A673 (cell line): Measurements from ENCODE around the gene LRP8. TPM values are rescaled to one million over a fixed set of nuclear protein-coding genes. Genes with fewer than 3 reads are reported as not detected.

Source experiments
- BruUV-seq: library from RNA; stranded (reverse); fragments of 400-500 nt; replicated peaks from 2 replicates; lab custom pipeline; 2021; lab: Mats Ljungman, UMichigan
- CTCF ChIA-PET: fragments of 300-600 bp; sonication (Branson Sonifier 250); formaldehyde crosslinking; loops from one replicate; lab custom pipeline; 2022; ENCODE audit warnings: antibody characterized with exemption; lab: Charles Lee
- POLR2A ChIA-PET: fragments of 300-600 bp; sonication (Branson Sonifier 250); formaldehyde crosslinking; loops from one replicate; lab custom pipeline; 2022; ENCODE audit warnings: antibody characterized with exemption; ENCODE audit not compliant: low non-redundant PET; lab: Charles Lee
- DNase-seq: peaks from one replicate; pipeline ENCODE4 v3.0.0-alpha.2; 2015; ENCODE audit warnings: low spot score
- H3K27ac ChIP-seq: fragments of 200-600 bp; sonication (generic); 2 replicates; pipeline ENCODE4 v1.5.1; 2016; ENCODE audit warnings: mixed run types, low read depth, mild to moderate bottlenecking, mixed read lengths, antibody characterized with exemption, low read length; ENCODE audit not compliant: poor library complexity, severe bottlenecking
- H3K27me3 ChIP-seq: fragments of 200-600 bp; sonication (generic); replicated peaks from 2 replicates; pipeline ENCODE4 v1.6.1; 2017; ENCODE audit warnings: mixed run types, low read depth, mild to moderate bottlenecking, mixed read lengths, antibody characterized with exemption, low read length; ENCODE audit not compliant: insufficient read depth, poor library complexity
- H3K36me3 ChIP-seq: fragments of 200-600 bp; sonication (generic); 2 replicates; pipeline ENCODE4 v1.6.1; 2016; ENCODE audit warnings: mixed run types, mild to moderate bottlenecking, mixed read lengths, antibody characterized with exemption, low read length; ENCODE audit not compliant: insufficient read depth, poor library complexity, severe bottlenecking
- H3K4me1 ChIP-seq: fragments of 200-600 bp; sonication (generic); 2 replicates; pipeline ENCODE4 v1.6.1; 2017; ENCODE audit warnings: mixed run types, mild to moderate bottlenecking, mixed read lengths, antibody characterized with exemption, low read length; ENCODE audit not compliant: insufficient read depth, poor library complexity, severe bottlenecking
- H3K4me3 ChIP-seq: fragments of 200-600 bp; sonication (generic); 2 replicates; pipeline ENCODE4 v1.5.1; 2016; ENCODE audit warnings: low read depth, mixed run types, mild to moderate bottlenecking, mixed read lengths, low read length; ENCODE audit not compliant: poor library complexity, severe bottlenecking
- H3K9me3 ChIP-seq: fragments of 200-600 bp; sonication (generic); 2 replicates; pipeline ENCODE4 v1.6.1; 2016; ENCODE audit warnings: mixed run types, low read depth, mild to moderate bottlenecking, mixed read lengths, antibody characterized with exemption, low read length; ENCODE audit not compliant: poor library complexity, severe bottlenecking
- EZH2 ChIP-seq: fragments of 200-600 bp; sonication (generic); IDR thresholded peaks from 2 replicates; pipeline ENCODE4 v1.6.1; 2017; ENCODE audit warnings: borderline replicate concordance, low read depth, mild to moderate bottlenecking, mixed read lengths, antibody characterized with exemption, low read length; ENCODE audit not compliant: poor library complexity, severe bottlenecking
- intact Hi-C: fragments of 100-400 bp; cut with micrococcal nuclease; formaldehyde crosslinking; loops from one replicate; pipeline ENCODE4 v1.10.0; 2022; ENCODE audit not compliant: unreplicated experiment
- total RNA-seq: library from RNA; stranded (reverse); gene quantifications from 2 replicates; pipeline ENCODE4 v1.2.3, GENCODE V29; 2021
- TF ChIP-seq, protein P1 (sequence below): fragments of 300-800, 200-600 bp; sonication (generic); conservative IDR thresholded peaks from 2 replicates; pipeline ENCODE4 v1.5.1; 2017; ENCODE audit warnings: low read depth, mild to moderate bottlenecking, antibody characterized with exemption, low read length, moderate library complexity, mixed read lengths

Gene LRP8
- total RNA-seq, 1 experiment from 2014 or later: 24.7 TPM

- H3K9me3 ChIP-seq: no peaks in the 10 kb centered on the region
- H3K4me3 ChIP-seq: no peak overlapping the region
- POLR2A ChIA-PET: no interaction called here
- no TSS peak for BruUV-seq
- H3K27ac ChIP-seq: no peak overlapping the region
- intact Hi-C loops: no loop called here
- no peak for DNase-seq
- H3K36me3 ChIP-seq: no peaks in the 10 kb centered on the region
- CTCF ChIA-PET: interaction anchor here (0.5 kb wide), 1 partner anchor 177 kb away, joined by 3 read pairs; no protein-coding TSS in a partner anchor
- peaks cover 4% of the 10 kb centered on the region for H3K4me1 ChIP-seq
- TF ChIP-seq EZH2: no peak
- TF ChIP-seq, protein P1, sequence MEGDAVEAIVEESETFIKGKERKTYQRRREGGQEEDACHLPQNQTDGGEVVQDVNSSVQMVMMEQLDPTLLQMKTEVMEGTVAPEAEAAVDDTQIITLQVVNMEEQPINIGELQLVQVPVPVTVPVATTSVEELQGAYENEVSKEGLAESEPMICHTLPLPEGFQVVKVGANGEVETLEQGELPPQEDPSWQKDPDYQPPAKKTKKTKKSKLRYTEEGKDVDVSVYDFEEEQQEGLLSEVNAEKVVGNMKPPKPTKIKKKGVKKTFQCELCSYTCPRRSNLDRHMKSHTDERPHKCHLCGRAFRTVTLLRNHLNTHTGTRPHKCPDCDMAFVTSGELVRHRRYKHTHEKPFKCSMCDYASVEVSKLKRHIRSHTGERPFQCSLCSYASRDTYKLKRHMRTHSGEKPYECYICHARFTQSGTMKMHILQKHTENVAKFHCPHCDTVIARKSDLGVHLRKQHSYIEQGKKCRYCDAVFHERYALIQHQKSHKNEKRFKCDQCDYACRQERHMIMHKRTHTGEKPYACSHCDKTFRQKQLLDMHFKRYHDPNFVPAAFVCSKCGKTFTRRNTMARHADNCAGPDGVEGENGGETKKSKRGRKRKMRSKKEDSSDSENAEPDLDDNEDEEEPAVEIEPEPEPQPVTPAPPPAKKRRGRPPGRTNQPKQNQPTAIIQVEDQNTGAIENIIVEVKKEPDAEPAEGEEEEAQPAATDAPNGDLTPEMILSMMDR: no peak
- no peaks in the 10 kb centered on the region for H3K27me3 ChIP-seq
Observed at GRCh38 chr1:53316766-53317581, 10.9 kb downstream of the LRP8 start.

GRCh38 chr1:53316424-53316765 lies 11.5 kb downstream of the LRP8 start:
- Histone ChIP-seq H3K27me3 (no peaks in the 10 kb centered on the region), H3K4me1 (peaks cover 4% of the 10 kb centered on the region), H3K4me3 (no peak overlapping the region), H3K36me3 (no peaks in the 10 kb centered on the region), H3K9me3 (no peaks in the 10 kb centered on the region), H3K27ac (no peak overlapping the region)
- CTCF ChIA-PET: no interaction called here
- no peak for DNase-seq
- POLR2A ChIA-PET: no interaction called here
- TF ChIP-seq EZH2: no peak
- TF ChIP-seq, protein P1: no peak
- intact Hi-C loops: no loop called here
- BruUV-seq: no TSS peak

DNA sequence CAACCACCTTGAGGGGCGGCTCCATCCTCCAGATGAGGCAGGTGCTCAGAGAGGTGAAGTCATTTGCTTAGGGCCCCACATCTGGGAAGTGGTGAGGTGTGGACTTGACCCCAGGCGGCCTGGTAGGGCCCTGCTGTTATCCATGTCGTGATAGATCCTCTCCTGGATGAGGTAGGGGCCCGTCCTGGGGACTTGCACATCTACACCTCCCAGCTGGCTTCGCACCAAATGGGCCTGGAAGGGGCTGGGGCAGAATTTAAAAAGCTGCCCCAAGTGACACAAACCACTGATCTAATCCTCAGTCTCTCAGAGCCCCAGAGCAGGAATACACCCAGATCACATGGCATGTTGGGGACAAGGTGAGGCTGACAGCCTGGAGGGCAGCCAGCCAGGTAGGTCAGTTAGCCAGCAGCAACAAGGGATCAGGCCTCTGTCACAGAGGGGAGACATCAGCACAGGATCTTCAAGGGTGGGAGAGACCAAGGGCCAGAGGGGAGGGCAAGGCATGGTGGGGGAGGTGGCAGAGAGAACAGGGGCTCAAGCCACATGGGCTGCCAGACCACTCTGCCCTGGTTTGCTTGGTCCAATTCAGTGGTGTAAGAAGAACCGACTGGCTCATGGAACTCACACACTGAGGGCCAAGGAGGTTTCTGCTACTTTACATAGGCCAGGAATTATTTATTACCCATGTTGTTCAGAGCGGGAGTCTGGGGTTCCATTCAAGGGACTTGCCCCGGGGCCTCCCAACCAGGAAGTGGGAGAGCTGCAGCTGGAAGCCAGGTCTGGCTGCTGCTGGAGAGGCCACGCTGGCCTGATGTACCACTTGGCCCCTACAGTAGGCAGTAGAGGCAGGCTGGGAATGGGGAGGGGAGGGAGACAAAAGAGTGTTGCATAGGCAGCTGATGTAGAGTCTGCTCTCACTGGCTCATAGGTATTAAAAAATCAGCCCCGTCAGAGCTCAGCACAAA lies 12.1 kb downstream of the LRP8 start:
- CTCF ChIA-PET: no interaction called here
- POLR2A ChIA-PET: no interaction called here
- H3K27ac ChIP-seq: no peak overlapping the region
- no TSS peak for BruUV-seq
- H3K9me3 ChIP-seq: no peaks in the 10 kb centered on the region
- TF ChIP-seq, protein P1: no peak
- TF ChIP-seq EZH2: no peak
- no peaks in the 10 kb centered on the region for H3K27me3 ChIP-seq
- H3K4me3 ChIP-seq: no peak overlapping the region
- no peaks in the 10 kb centered on the region for H3K36me3 ChIP-seq
- no peak for DNase-seq
- intact Hi-C loops: no loop called here
- peaks cover 4% of the 10 kb centered on the region for H3K4me1 ChIP-seq
